Vagina (tissue), 2 donors: ENCODE data around the gene LRFN5.

Experiments used
- CTCF ChIP-seq, 3 experiments: fragments of 450-650 bp in 2 of 3; fragments of 200-600 bp in 1 of 3; sonication (generic) in 1 of 3; IDR thresholded peaks; one replicate each; pipeline ENCODE4 v1.5.1; 2017 to 2019; ENCODE audit warnings: antibody characterized with exemption in 3 of 3, mild to moderate bottlenecking in 2 of 3, moderate library complexity in 2 of 3
- POLR2A ChIP-seq, 2 donors: fragments of 450-650 bp; IDR thresholded peaks; one replicate each; pipeline ENCODE4 v1.6.1; 2017; ENCODE audit warnings: antibody characterized with exemption in 2 of 2, mild to moderate bottlenecking in 2 of 2, moderate library complexity in 2 of 2

GRCh38 chr14:41607304-41607775 is 664 bp downstream of the LRFN5 start:
- TF ChIP-seq CTCF (IDR thresholded peaks at IDR 0.05) = no peak
- TF ChIP-seq POLR2A (IDR thresholded peaks at IDR 0.05) = no peak
